Activated T-cell treated with anti-CD3 and anti-CD28 coated beads for 48 hours (primary cell): ENCODE measurements around the gene MECP2.
A peak's percentile ranks its signal among the peaks of the same experiment; 100 is the strongest.

Experiments used
- DNase-seq: peaks from one replicate; pipeline ENCODE4 v3.0.0-alpha.2; 2020; ENCODE audit warnings: low read depth

MECP2 gene

DNA sequence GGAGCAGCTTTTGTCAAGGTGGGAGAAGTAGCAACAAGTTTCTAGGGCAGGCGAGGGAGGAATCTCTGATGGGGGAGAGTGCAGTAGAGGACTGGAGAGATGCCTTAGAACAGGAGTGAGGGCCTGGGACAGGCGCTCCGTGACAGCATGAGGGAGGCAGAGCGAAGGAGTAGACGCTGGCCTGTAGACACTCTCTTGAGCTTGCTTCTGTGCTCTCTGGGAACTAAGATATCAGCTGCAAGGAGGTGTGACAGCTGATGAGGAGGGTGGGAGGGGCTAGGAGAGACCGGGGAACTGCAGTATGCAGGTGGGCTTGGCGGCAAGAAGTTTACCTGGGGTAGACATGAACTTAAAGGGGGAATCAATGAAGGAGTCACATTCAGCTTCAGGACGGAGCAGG lies 35.7 kb downstream of the MECP2 start:
- no peak for DNase-seq

DNA sequence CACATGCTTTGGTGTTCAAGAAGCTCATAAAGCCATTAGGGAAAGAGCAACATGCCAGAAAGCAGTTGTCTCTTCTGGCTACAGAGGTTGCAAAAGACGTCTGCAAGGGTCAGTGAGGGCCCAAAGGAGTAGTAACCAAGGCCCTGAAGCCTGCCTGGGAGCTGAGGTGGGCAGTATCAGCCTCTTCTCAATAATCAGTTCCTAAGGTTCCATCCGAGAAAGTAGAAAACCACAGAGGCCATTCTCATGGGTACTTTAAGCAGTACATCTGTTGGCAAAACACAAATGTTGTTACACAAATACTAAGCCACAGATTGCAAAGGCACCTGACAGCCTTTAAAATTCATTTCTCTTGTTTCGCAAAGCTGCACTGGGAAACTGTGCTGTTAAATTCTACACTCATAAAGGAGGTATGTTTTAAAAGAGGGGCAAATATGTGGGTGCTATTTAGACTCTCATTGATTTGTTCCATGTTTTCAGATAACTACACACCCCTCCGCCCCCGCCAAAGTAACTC lies 37.7 kb downstream of the MECP2 start:
- DNase-seq = no peak

DNA sequence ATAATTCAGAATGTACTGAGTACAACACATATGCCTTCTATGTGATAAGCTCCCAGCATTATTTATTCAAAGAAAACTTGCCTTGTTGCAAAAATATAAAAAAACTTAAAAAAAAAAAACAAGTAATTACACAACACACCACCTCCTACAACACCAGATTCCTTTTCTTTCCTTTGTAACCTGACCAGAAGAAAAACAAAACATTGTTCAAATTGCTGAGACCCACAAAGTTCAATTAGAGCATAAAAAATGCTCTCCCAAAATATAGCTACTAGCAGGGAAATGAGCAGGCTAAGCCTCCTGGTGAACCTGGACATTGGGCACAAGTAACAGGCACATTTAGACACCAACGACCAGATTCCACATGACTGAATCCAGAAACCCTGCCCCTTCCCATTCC lies 38.3 kb downstream of the MECP2 start:
- no peak for DNase-seq

- DNase-seq = no peak
These were observed 39.1 kb downstream of the MECP2 start for GRCh38 chrX:154058214-154058997.

GRCh38 chrX:154057791-154058190 lies 39.7 kb downstream of the MECP2 start:
- DNase-seq = no peak

GRCh38 chrX:154056770-154057241 lies 40.7 kb downstream of the MECP2 start:
- DNase-seq = no peak

GRCh38 chrX:154051201-154051810 lies 46.2 kb downstream of the MECP2 start:
- peak; percentile 34 for DNase-seq

DNA sequence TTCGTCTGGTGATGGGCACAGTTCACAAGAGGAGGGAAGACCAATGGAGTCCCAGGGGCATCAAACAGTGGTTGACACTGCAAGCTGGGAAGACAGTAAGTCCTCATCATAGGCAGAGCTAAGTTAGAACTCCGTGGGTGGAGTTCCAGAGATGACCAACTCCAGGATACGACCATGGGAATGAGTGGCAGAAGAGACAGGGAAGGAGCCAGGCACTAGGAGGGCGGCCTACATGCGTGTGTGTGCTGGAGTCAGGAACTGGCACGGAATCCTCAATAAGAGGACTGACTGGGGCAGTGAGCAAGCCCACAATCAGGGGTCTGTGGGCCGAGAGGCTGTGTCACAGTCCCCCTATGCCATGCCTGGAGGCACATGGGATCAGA lies 47.4 kb downstream of the MECP2 start:
- no peak for DNase-seq

DNA sequence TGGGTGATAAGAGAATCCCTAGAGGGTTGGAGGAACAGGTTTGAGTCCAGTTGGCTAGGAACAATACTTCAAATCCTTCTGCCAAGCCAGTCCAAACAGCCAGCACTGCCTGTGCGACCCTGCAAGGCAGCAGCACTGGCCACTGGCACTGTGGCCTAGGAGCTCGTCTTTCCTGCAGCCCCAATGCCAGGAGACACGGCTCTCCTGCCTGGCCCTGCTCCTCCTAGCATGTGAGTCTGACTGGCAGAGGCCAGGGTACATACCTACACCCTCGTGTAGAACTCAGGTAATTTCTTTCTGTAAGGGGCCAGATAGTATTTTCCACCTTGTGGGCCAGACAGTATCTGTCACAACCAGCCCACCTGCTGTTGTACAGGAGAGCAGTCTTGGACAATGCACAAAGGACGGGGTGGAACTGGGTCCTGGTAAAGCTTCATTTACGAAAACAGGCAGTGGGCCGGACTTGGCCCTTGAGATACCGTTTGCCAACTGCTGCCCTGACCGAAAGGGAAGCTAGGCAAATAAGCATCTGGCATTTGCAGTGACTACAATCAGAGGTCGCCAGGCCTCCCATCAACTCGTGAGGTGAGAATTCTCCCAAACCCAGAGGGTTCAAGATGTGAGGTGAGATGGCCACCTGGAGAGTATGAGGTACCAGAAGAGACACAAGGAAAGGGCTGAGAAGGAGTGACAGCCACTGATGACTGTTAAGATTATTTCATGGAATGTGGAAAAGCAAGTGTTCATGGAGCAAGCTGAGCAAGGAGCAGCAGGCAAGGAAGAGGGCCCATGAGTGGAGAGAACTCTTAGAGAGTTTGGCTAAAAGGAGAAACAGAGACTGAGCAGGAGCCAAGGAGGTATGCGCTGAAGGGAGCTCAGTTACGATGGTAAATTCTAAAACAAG lies 48.1 kb downstream of the MECP2 start:
- no peak for DNase-seq

DNA sequence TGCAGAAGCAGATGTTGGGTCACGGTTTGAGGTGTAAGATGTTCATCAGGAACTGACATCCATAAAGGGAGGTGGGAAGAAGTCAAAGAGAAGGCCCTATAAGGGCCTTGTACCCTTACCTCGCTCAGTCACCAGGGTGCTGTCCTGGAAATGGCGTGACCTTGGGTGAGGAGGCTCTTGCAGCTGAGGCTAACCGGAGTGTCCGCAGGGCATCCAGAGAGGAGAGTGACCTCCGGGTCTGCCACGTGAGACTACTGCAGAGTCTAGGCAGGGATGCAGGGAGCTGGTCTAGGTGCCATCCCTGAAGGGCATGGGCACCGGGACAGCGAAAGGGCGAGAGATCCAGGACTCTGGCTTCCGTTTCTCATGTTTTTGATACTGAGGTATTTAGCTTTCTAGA lies 49.1 kb downstream of the MECP2 start:
- no peak for DNase-seq

DNA sequence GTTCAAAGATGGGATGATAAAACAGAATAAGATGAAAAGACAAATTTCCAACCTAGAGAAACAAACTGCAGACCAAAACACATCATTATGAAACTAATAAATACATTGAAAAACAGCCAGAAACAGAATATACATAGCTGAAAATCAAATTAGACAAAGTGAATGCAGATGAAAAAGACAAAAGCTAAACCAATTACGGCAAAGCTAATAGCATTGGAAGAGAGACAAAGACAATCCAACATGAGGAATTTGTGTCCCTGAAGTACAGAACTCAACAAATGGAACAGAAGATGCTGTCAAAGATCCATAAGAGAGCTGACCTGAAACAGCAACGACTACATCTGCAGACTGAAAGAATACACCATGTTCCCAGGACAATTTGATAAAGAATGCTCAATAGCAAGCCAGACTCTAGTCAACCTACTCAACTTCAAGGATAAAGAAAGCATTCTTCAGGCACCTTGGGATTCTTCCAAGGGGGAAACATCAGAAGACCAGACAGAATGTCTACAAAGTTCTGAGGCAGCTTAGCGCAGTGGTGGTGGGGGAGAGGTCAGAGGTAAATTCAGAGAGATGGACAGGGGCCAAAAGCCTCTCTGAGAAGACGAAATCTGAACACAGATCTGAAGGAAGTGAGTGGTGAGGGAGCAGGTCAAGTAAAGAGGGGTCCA lies 50.4 kb downstream of the MECP2 start:
- no peak for DNase-seq

DNA sequence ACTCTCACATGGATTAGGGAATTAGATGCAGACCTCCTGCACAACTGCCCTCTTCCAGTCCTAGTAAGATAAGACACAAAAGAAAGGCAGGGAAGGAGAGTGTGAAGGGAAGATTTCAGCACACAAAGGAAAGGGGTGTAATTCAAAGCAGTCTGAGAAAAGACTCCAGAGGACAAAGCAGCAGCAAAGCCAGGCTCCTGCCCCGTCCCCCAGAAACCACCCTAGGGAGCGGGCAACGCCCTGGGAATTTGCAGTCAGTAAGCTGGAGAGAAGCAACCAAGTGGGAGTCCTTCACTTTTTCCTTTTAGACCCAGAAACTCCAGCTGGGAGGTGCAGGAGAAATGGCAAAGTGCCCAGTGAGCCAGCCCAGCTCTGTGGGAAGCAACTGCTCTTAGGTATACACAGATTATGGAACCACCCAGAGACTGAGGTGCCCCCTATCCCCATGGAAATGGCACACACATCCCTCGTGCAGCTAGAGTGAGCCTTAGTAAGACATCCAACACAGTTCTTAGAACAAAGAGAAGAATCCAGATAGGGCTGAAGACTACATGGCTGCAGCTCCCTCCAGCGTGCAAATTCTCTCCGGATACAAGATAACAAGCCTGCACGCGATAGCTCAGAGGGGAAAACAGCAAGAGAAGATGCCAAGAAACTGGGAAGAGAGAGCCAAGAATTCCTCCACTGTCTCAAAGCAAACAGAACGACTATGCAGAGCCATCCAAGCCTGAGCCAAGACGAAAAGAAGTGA lies 51.3 kb downstream of the MECP2 start:
- DNase-seq = no peak

- no peak for DNase-seq
These were observed 53.4 kb downstream of the MECP2 start for GRCh38 chrX:154044091-154044490.

GRCh38 chrX:154043003-154043763 lies 54.3 kb downstream of the MECP2 start:
- DNase-seq = no peak

DNA sequence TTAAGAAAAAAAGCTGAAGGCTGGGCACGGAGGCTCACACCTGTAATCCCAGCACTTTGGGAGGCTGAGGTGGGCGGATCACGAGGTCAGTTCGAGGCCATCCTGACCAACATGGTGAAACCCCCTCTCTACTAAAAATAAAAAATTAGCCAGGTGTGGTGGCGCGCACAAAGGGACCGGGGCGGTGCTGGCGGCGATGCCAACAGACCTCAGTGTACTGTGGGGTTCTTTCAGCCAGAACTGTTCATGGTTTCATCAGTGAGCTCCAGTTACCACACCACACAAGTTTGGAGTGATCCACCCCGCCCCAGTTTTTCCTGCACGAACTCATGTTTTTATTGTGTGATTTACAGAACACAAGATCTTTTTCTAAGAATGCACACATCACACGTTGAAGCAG lies 56.7 kb downstream of the MECP2 start:
- DNase-seq = no peak

- DNase-seq = no peak
These were observed 57.2 kb downstream of the MECP2 start for GRCh38 chrX:154040307-154040756.

GRCh38 chrX:154039577-154039976 lies 57.9 kb downstream of the MECP2 start:
- no peak for DNase-seq

- no peak for DNase-seq
These were observed 58.9 kb downstream of the MECP2 start for GRCh38 chrX:154038656-154039055.

- no peak for DNase-seq
These were observed 59.8 kb downstream of the MECP2 start for GRCh38 chrX:154037754-154038153.

DNA sequence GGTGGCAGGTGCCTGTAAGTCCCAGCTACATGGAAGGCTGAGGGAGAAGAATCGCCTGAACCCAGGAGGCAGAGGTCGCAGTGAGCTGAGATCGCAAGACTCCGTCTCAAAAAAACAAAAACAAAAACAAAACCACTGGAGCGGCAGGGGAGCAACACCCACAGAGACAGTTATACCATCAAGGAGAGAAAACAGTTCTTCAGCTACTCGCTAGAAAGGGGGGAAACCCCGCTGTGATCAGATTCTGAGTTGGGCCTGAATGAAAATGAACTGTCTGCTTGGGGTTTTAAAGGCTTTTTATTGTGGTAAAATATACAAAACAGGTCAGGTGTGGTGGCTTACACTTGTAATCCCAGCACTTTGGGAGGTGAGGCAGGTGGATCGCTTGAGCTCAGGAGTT lies 61.0 kb downstream of the MECP2 start:
- DNase-seq = no peak
